ENCODE results near the gene MTHFD1.

MTHFD1 gene

DNA sequence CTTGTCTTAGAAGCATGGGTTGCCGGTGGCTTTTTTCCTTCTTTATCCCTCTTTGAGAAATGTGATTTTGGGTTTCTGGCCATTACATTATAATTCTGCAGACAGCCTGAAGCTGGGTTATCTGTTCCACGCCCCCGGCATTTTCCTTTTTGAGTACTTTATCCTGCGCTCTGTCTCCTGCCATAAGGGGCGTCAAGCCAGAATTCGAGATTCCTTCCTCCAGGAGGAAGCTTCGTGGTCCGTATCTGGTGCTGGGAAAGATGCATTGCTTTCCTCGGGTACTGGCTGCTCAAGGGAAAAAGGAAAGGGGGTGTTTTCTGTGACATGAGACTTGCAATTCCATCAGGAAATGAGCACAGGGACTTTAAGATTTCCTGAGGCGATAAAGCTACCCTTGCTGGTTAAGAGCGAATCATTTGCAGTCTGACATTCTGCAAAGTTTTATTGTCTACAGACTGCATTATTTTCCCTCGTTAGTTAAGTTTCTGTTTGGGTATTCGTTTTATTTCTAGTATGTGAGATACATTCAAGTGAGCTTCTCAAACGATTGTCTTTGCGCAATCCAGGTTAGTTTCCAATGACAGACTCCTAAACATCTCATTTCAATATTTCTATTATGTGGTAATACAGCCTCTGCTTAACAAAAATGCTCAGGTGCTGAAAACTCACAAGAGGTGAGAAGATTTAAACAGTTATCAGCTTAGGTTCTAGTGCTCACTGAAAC is 77.8 kb downstream of the MTHFD1 start:
- peak overlapping the region; percentile 71 for H3K9ac ChIP-seq (ENCODE audit: low read length)
- peak; percentile 52 to 84 for DNase-seq
- peak overlapping the region; percentile 86 for H3K14ac ChIP-seq (ENCODE audit: low read length)
- H2AK5ac ChIP-seq (ENCODE audit: low read length), result no peak overlapping the region
- H3K4me3 ChIP-seq (ENCODE audit: low read depth, low read length), result peak overlapping the region; percentile 83
- no peak overlapping the region for H2BK12ac ChIP-seq (ENCODE audit: low read length)
- H3K4ac ChIP-seq (ENCODE audit: low read depth, low read length), result peak overlapping the region; percentile 73
- no CpG with 5 or more reads among the region's 15 CpGs for WGBS (ENCODE audit: extremely low coverage, insufficient coverage, insufficient read length)
- H3K79me1 ChIP-seq (ENCODE audit: low read length), result peaks cover 5% of the 10 kb centered on the region
- peak overlapping the region; percentile 92 for H2AFZ ChIP-seq (ENCODE audit: insufficient read depth, low read length, poor library complexity)
- H3K23ac ChIP-seq (ENCODE audit: low read length), result no peak overlapping the region
- H3K4me1 ChIP-seq (ENCODE audit: control insufficient read depth in 1 of 2, insufficient read depth in 2 of 2, low read length in 2 of 2), result peaks cover 0 to 3% of the 10 kb centered on the region in 2 experiments
- H4K12ac ChIP-seq (ENCODE audit: low read depth, low read length), result peak overlapping the region; percentile 59
- H4K8ac ChIP-seq (ENCODE audit: low read depth, low read length), result peak overlapping the region; percentile 84
- H4K91ac ChIP-seq (ENCODE audit: low read depth, low read length), result peak overlapping the region; percentile 61
- H2BK120ac ChIP-seq (ENCODE audit: insufficient read depth, low read length, poor library complexity), result no peak overlapping the region
- H3K27me3 ChIP-seq (ENCODE audit: insufficient read depth, low read length), result no peaks in the 10 kb centered on the region
- no peaks in the 10 kb centered on the region for H3K79me2 ChIP-seq (ENCODE audit: control insufficient read depth, insufficient read depth, low read length, poor library complexity)
- peak overlapping the region; percentile 71 for H2BK5ac ChIP-seq (ENCODE audit: low read depth, low read length, poor library complexity)
- H3K4me2 ChIP-seq (ENCODE audit: low read length), result peak overlapping the region; percentile 97
- peaks cover 0 to 2% of the 10 kb centered on the region in 2 experiments for H3K36me3 ChIP-seq (ENCODE audit: control insufficient read depth in 1 of 2, insufficient read depth in 2 of 2, low read length in 2 of 2)
- no peaks in the 10 kb centered on the region for H3K9me3 ChIP-seq (ENCODE audit: insufficient read depth, low read depth, low read length)
- H3K18ac ChIP-seq (ENCODE audit: low read length), result peak overlapping the region; percentile 84
- peak overlapping the region; percentile 37 for H3K27ac ChIP-seq (ENCODE audit: low read depth, low read length)

DNA sequence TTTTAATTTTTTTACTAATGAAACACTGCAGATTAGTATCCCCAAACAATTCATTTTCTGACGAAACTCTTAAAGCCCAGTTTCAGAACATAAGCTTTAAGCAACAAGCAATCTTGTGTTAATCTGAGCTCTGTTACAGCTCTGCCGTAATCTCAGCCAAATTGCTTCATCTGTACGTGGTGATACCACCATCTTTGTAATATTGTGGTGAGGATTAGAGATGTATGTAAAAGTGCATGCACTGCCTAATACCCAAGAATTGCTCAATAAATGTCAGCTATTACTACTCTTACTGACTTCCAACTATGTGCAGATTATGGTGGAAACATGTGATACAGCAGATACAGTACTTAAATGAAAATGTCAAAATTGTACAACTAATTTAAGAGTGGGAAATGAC is 78.9 kb downstream of the MTHFD1 start:
- Histone ChIP-seq H3K14ac (ENCODE audit: low read length) (no peak overlapping the region), H4K91ac (ENCODE audit: low read depth, low read length) (no peak overlapping the region), H2AFZ (ENCODE audit: insufficient read depth, low read length, poor library complexity) (no peak overlapping the region), H3K9ac (ENCODE audit: low read length) (no peak overlapping the region), H4K12ac (ENCODE audit: low read depth, low read length) (no peak overlapping the region), H3K23ac (ENCODE audit: low read length) (no peak overlapping the region), H3K27me3 (ENCODE audit: insufficient read depth, low read length) (no peaks in the 10 kb centered on the region), H3K4me1 (ENCODE audit: control insufficient read depth in 1 of 2, insufficient read depth in 2 of 2, low read length in 2 of 2) (peaks cover 0 to 3% of the 10 kb centered on the region in 2 experiments), H2BK12ac (ENCODE audit: low read length) (no peak overlapping the region), H2AK5ac (ENCODE audit: low read length) (no peak overlapping the region), H3K9me3 (ENCODE audit: insufficient read depth, low read depth, low read length) (no peaks in the 10 kb centered on the region), H3K79me2 (ENCODE audit: control insufficient read depth, insufficient read depth, low read length, poor library complexity) (no peaks in the 10 kb centered on the region), H3K27ac (ENCODE audit: low read depth, low read length) (no peak overlapping the region), H3K36me3 (ENCODE audit: control insufficient read depth in 1 of 2, insufficient read depth in 2 of 2, low read length in 2 of 2) (peaks cover 0 to 2% of the 10 kb centered on the region in 2 experiments), H3K18ac (ENCODE audit: low read length) (no peak overlapping the region), H3K4ac (ENCODE audit: low read depth, low read length) (no peak overlapping the region), H4K8ac (ENCODE audit: low read depth, low read length) (no peak overlapping the region), H3K4me3 (ENCODE audit: low read depth, low read length) (no peak overlapping the region), H2BK120ac (ENCODE audit: insufficient read depth, low read length, poor library complexity) (no peak overlapping the region), H2BK5ac (ENCODE audit: low read depth, low read length, poor library complexity) (no peak overlapping the region), H3K79me1 (ENCODE audit: low read length) (peaks cover 5% of the 10 kb centered on the region), H3K4me2 (ENCODE audit: low read length) (no peak overlapping the region)
- DNase-seq, result peak; percentile 35 to 82
- no CpG with 5 or more reads among the region's 3 CpGs for WGBS (ENCODE audit: extremely low coverage, insufficient coverage, insufficient read length)

DNA sequence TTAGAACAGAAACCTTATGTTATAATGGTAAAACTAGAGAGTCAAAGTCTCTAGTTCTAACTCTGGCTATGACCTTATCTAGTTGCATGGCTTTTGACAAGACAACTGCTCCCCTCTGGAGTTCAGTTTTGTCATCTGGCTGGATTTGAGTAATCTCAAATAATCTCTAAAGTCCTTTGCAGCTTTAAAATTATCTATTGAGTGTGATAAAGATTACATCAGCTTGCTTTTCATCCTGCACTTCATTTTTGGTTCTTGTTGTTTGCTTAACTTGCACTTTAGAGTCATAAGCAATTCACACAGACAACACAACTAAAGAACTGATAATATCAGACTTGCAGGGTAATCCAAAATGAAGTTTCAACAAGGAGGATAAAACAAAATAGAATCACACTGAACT is 79.4 kb downstream of the MTHFD1 start:
- Histone ChIP-seq H3K4me2 (ENCODE audit: low read length) (no peak overlapping the region), H3K4ac (ENCODE audit: low read depth, low read length) (no peak overlapping the region), H3K9ac (ENCODE audit: low read length) (no peak overlapping the region), H2BK12ac (ENCODE audit: low read length) (no peak overlapping the region), H3K14ac (ENCODE audit: low read length) (no peak overlapping the region), H4K91ac (ENCODE audit: low read depth, low read length) (no peak overlapping the region), H3K4me3 (ENCODE audit: low read depth, low read length) (no peak overlapping the region), H4K12ac (ENCODE audit: low read depth, low read length) (no peak overlapping the region), H2BK5ac (ENCODE audit: low read depth, low read length, poor library complexity) (no peak overlapping the region), H3K79me2 (ENCODE audit: control insufficient read depth, insufficient read depth, low read length, poor library complexity) (no peaks in the 10 kb centered on the region), H2AFZ (ENCODE audit: insufficient read depth, low read length, poor library complexity) (no peak overlapping the region), H2AK5ac (ENCODE audit: low read length) (no peak overlapping the region), H3K27ac (ENCODE audit: low read depth, low read length) (no peak overlapping the region), H4K8ac (ENCODE audit: low read depth, low read length) (no peak overlapping the region), H3K18ac (ENCODE audit: low read length) (no peak overlapping the region), H3K4me1 (ENCODE audit: control insufficient read depth in 1 of 2, insufficient read depth in 2 of 2, low read length in 2 of 2) (peaks cover 0 to 3% of the 10 kb centered on the region in 2 experiments), H2BK120ac (ENCODE audit: insufficient read depth, low read length, poor library complexity) (no peak overlapping the region), H3K27me3 (ENCODE audit: insufficient read depth, low read length) (no peaks in the 10 kb centered on the region), H3K23ac (ENCODE audit: low read length) (no peak overlapping the region), H3K79me1 (ENCODE audit: low read length) (peaks cover 5% of the 10 kb centered on the region), H3K9me3 (ENCODE audit: insufficient read depth, low read depth, low read length) (no peaks in the 10 kb centered on the region), H3K36me3 (ENCODE audit: control insufficient read depth in 1 of 2, insufficient read depth in 2 of 2, low read length in 2 of 2) (peaks cover 0 to 2% of the 10 kb centered on the region in 2 experiments)
- DNase-seq, result no peak

DNA sequence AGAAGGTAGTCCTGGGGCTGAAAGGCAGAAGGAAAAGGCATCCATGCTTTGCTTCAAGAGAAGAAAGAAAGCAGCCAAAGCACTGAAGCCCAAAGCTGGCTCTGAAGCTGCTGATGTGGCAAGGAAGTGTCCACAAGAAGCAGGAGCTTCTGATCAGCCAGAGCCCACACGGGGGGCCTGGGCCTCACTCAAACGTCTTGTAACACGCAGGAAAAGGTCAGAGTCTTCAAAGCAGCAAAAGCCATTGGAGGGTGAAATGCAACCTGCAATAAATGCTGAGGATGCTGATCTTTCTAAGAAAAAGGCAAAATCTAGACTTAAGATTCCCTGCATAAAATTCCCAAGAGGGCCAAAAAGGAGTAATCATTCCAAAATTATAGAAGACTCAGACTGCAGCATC is 80.3 kb downstream of the MTHFD1 start:
- H2AK5ac ChIP-seq (ENCODE audit: low read length), result no peak overlapping the region
- no peak overlapping the region for H3K23ac ChIP-seq (ENCODE audit: low read length)
- no peak overlapping the region for H3K4me2 ChIP-seq (ENCODE audit: low read length)
- H2BK12ac ChIP-seq (ENCODE audit: low read length), result no peak overlapping the region
- DNase-seq, result no peak
- H3K79me1 ChIP-seq (ENCODE audit: low read length), result peaks cover 5% of the 10 kb centered on the region
- H4K12ac ChIP-seq (ENCODE audit: low read depth, low read length), result no peak overlapping the region
- no peak overlapping the region for H4K8ac ChIP-seq (ENCODE audit: low read depth, low read length)
- no peaks in the 10 kb centered on the region for H3K27me3 ChIP-seq (ENCODE audit: insufficient read depth, low read length)
- H2BK5ac ChIP-seq (ENCODE audit: low read depth, low read length, poor library complexity), result no peak overlapping the region
- H3K27ac ChIP-seq (ENCODE audit: low read depth, low read length), result no peak overlapping the region
- H2AFZ ChIP-seq (ENCODE audit: insufficient read depth, low read length, poor library complexity), result no peak overlapping the region
- H3K14ac ChIP-seq (ENCODE audit: low read length), result no peak overlapping the region
- H3K4ac ChIP-seq (ENCODE audit: low read depth, low read length), result no peak overlapping the region
- H3K9ac ChIP-seq (ENCODE audit: low read length), result no peak overlapping the region
- H3K79me2 ChIP-seq (ENCODE audit: control insufficient read depth, insufficient read depth, low read length, poor library complexity), result no peaks in the 10 kb centered on the region
- H3K4me1 ChIP-seq (ENCODE audit: control insufficient read depth in 1 of 2, insufficient read depth in 2 of 2, low read length in 2 of 2), result peaks cover 0 to 3% of the 10 kb centered on the region in 2 experiments
- H2BK120ac ChIP-seq (ENCODE audit: insufficient read depth, low read length, poor library complexity), result no peak overlapping the region
- no peak overlapping the region for H3K18ac ChIP-seq (ENCODE audit: low read length)
- H3K36me3 ChIP-seq (ENCODE audit: control insufficient read depth in 1 of 2, insufficient read depth in 2 of 2, low read length in 2 of 2), result peaks cover 0 to 2% of the 10 kb centered on the region in 2 experiments
- no peaks in the 10 kb centered on the region for H3K9me3 ChIP-seq (ENCODE audit: insufficient read depth, low read depth, low read length)
- no peak overlapping the region for H4K91ac ChIP-seq (ENCODE audit: low read depth, low read length)
- WGBS (ENCODE audit: extremely low coverage, insufficient coverage, insufficient read length), result no CpG with 5 or more reads among the region's 3 CpGs
- no peak overlapping the region for H3K4me3 ChIP-seq (ENCODE audit: low read depth, low read length)

All from trophoblast cell (in vitro differentiated cells and primary cell).